HG03196 (cell line): ENCODE data around the gene CD200.

ENCODE experiments used
- ATAC-seq: cut with Tn5 transposase; IDR thresholded peaks from one replicate; pipeline ENCODE4 v1.9.1; 2021; ENCODE audit not compliant: unreplicated experiment

Gene CD200

GRCh38 chr3:112407214-112407887 lies 74.4 kb downstream of the CD200 start:
- no peak for ATAC-seq

- ATAC-seq, result no peak
Observed at GRCh38 chr3:112407888-112408702, 75.1 kb downstream of the CD200 start.

- ATAC-seq, result no peak
Observed at GRCh38 chr3:112409041-112409440, 76.1 kb downstream of the CD200 start.

GRCh38 chr3:112411425-112411824 lies 78.5 kb downstream of the CD200 start:
- no peak for ATAC-seq
